ENCODE results near the gene GRK2. TPM values are rescaled to one million over a fixed set of nuclear protein-coding genes. Genes with fewer than 3 reads are reported as not detected.

GRK2 gene
- polyA plus RNA-seq, 1 donor from 2014 or later = 47.3 TPM

- no peak for TF ChIP-seq EZH2 (IDR thresholded peaks at IDR 0.05; ENCODE audit: borderline replicate concordance, insufficient read depth, low read length, poor library complexity, severe bottlenecking)
- no peak for TF ChIP-seq CTCF (IDR thresholded peaks at IDR 0.05; ENCODE audit: poor library complexity, severe bottlenecking)
- TF ChIP-seq TAF1 (IDR thresholded peaks at IDR 0.05; ENCODE audit: low read depth) = no peak
- TF ChIP-seq MXI1 (conservative IDR thresholded peaks at IDR 0.05; ENCODE audit: poor library complexity, severe bottlenecking) = no peak
- TF ChIP-seq RAD21 (conservative IDR thresholded peaks at IDR 0.05) = no peak
- no peak for TF ChIP-seq SMC3 (conservative IDR thresholded peaks at IDR 0.05; ENCODE audit: poor library complexity)
- TF ChIP-seq EP300 (conservative IDR thresholded peaks at IDR 0.05; ENCODE audit: poor library complexity, severe bottlenecking) = no peak
- TF ChIP-seq REST (IDR thresholded peaks at IDR 0.05; ENCODE audit: borderline replicate concordance) = no peak
- TF ChIP-seq POLR2AphosphoS5 (IDR thresholded peaks at IDR 0.05) = no peak
- no peaks in the 10 kb centered on the region for H3K9me2 ChIP-seq (ENCODE audit: insufficient read depth, low read length)
- no peaks in the 10 kb centered on the region for H4K20me1 ChIP-seq (ENCODE audit: insufficient read depth)
- H3K4me3 ChIP-seq (ENCODE audit: low read length) = no peak overlapping the region
- H3K27me3 ChIP-seq (ENCODE audit: insufficient read depth, low read depth, low read length) = no peaks in the 10 kb centered on the region
- H3K36me3 ChIP-seq (ENCODE audit: insufficient read depth, low read length) = no peaks in the 10 kb centered on the region
- no peak overlapping the region for H2AFZ ChIP-seq (ENCODE audit: low read depth, low read length)
- no peaks in the 10 kb centered on the region for H3F3A ChIP-seq (ENCODE audit: insufficient read depth, low read length, poor library complexity, severe bottlenecking)
- no peak overlapping the region for H3K27ac ChIP-seq (ENCODE audit: low read length)
- H3K79me2 ChIP-seq (replicated peaks; ENCODE audit: insufficient read depth, low read length) = no peaks in the 10 kb centered on the region
- H3K4me2 ChIP-seq (ENCODE audit: low read length) = no peak overlapping the region
- H3K9ac ChIP-seq (ENCODE audit: low read length) = no peak overlapping the region
- H3K9me3 ChIP-seq (ENCODE audit: low read length) = no peaks in the 10 kb centered on the region
Observed at GRCh38 chr11:67282155-67282875, 16.0 kb downstream of the GRK2 start.

- Histone ChIP-seq H3K9ac (ENCODE audit: low read length) (no peak overlapping the region), H4K20me1 (ENCODE audit: insufficient read depth) (no peaks in the 10 kb centered on the region), H3K27ac (ENCODE audit: low read length) (no peak overlapping the region), H3K9me2 (ENCODE audit: insufficient read depth, low read length) (no peaks in the 10 kb centered on the region), H3K9me3 (ENCODE audit: low read length) (no peaks in the 10 kb centered on the region), H3F3A (ENCODE audit: insufficient read depth, low read length, poor library complexity, severe bottlenecking) (peaks cover 6% of the 10 kb centered on the region), H3K27me3 (ENCODE audit: insufficient read depth, low read depth, low read length) (no peaks in the 10 kb centered on the region), H3K79me2 (replicated peaks; ENCODE audit: insufficient read depth, low read length) (no peaks in the 10 kb centered on the region), H3K4me3 (ENCODE audit: low read length) (no peak overlapping the region), H2AFZ (ENCODE audit: low read depth, low read length) (no peak overlapping the region), H3K36me3 (ENCODE audit: insufficient read depth, low read length) (no peaks in the 10 kb centered on the region), H3K4me2 (ENCODE audit: low read length) (no peak overlapping the region)
- no peak for TF ChIP-seq TAF1 (IDR thresholded peaks at IDR 0.05; ENCODE audit: low read depth)
- TF ChIP-seq MXI1 (conservative IDR thresholded peaks at IDR 0.05; ENCODE audit: poor library complexity, severe bottlenecking) = no peak
- TF ChIP-seq SMC3 (conservative IDR thresholded peaks at IDR 0.05; ENCODE audit: poor library complexity) = no peak
- TF ChIP-seq EP300 (conservative IDR thresholded peaks at IDR 0.05; ENCODE audit: poor library complexity, severe bottlenecking) = no peak
- no peak for TF ChIP-seq CTCF (IDR thresholded peaks at IDR 0.05; ENCODE audit: poor library complexity, severe bottlenecking)
- TF ChIP-seq POLR2AphosphoS5 (IDR thresholded peaks at IDR 0.05) = no peak
- TF ChIP-seq REST (IDR thresholded peaks at IDR 0.05; ENCODE audit: borderline replicate concordance) = no peak
- no peak for TF ChIP-seq EZH2 (IDR thresholded peaks at IDR 0.05; ENCODE audit: borderline replicate concordance, insufficient read depth, low read length, poor library complexity, severe bottlenecking)
- TF ChIP-seq RAD21 (conservative IDR thresholded peaks at IDR 0.05) = no peak
Observed at GRCh38 chr11:67282876-67283371, 16.7 kb downstream of the GRK2 start.

All from neural cell (in vitro differentiated cells).